ENCODE measurements around the gene MIOS.

DNA sequence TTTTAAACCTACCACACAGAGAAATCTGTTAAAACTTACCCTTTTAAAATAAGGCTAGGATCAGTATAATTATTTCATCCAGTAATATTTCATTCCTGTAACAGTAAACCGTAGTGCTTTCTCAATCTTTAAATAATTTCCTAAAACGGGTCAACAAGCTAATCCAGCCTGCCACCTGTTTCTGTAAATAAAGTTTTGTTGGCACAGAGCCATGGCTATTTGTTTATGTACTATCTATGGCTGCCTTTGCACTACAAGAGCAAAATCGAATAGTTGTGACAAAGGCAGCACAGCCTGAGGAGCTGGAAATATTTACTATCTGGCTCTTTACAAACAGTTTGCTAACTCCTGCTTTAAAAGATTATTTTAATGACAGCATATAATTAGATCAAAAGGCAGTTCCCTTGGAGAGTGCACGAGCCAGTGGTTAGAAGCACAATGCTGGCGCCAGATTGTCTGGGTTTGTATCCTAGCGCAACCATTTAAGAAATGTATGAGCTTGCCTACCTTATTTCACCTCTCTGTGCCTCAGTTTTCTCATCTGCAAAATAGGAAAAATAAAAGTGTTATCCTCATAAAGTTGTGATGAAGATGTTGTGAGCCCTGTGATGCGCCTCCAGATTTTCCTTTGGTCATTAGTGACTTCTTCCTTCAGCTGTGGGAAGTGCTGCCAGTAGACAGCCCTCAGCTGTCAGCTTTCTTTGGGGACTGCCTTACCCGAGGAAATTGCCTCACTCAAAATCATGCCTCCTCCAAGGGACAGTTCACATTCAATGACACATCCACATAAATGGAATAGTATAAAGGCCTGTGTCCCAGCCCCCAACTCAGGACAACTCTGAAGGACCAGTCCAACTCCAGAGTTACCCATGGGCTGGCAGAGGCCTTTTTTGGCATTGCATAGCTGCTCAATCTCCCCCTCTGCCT, 11.8 kb upstream of the MIOS start:
- TF ChIP-seq POLR2AphosphoS5 (IDR thresholded peaks at IDR 0.05): no peak
- TF ChIP-seq, protein P1, sequence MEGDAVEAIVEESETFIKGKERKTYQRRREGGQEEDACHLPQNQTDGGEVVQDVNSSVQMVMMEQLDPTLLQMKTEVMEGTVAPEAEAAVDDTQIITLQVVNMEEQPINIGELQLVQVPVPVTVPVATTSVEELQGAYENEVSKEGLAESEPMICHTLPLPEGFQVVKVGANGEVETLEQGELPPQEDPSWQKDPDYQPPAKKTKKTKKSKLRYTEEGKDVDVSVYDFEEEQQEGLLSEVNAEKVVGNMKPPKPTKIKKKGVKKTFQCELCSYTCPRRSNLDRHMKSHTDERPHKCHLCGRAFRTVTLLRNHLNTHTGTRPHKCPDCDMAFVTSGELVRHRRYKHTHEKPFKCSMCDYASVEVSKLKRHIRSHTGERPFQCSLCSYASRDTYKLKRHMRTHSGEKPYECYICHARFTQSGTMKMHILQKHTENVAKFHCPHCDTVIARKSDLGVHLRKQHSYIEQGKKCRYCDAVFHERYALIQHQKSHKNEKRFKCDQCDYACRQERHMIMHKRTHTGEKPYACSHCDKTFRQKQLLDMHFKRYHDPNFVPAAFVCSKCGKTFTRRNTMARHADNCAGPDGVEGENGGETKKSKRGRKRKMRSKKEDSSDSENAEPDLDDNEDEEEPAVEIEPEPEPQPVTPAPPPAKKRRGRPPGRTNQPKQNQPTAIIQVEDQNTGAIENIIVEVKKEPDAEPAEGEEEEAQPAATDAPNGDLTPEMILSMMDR (IDR thresholded peaks at IDR 0.05): no peak
- no peak for TF ChIP-seq POLR2A (IDR thresholded peaks at IDR 0.05)
